ENCODE data around the gene CUL9.
"Not testable (repeated sequence)": the region's sequence is repeated elsewhere in the genome, so short reads cannot be mapped to it uniquely, and the experiment has no call there.

The CUL9 gene

GRCh38 chr6:43181942-43182860 is at the start of gene CUL9:
Gene CUL9 (plus strand): TSS chr6:43182196. CDS start chr6:43184311, 2,115 bp downstream.
- H3K9me3 ChIP-seq (ENCODE audit: control insufficient read depth, low read length): no peaks in the 10 kb centered on the region
- no peaks in the 10 kb centered on the region for H3K27me3 ChIP-seq (replicated peaks; ENCODE audit: control insufficient read depth, insufficient read depth, low read length)
- H3K4me3 ChIP-seq (ENCODE audit: low read length): peak within 1 kb of the TSS; percentile 93
- H3K9ac ChIP-seq (ENCODE audit: low read length): peak within 1 kb of the TSS; percentile 90
- H3K36me3 ChIP-seq (ENCODE audit: control insufficient read depth, insufficient read depth, low read length, severe bottlenecking): peaks cover 36% of the 10 kb centered on the region
- peaks cover 18% of the 10 kb centered on the region for H3K4me1 ChIP-seq (ENCODE audit: control insufficient read depth, insufficient read depth, low read length)
- peak; percentile 90 for DNase-seq (ENCODE audit: low read depth)

GRCh38 chr6:43138267-43138666 is 43.7 kb upstream of the CUL9 start:
- no peaks in the 10 kb centered on the region for H3K27me3 ChIP-seq (replicated peaks; ENCODE audit: control insufficient read depth, insufficient read depth, low read length)

GRCh38 chr6:43139973-43140372 is 42.0 kb upstream of the CUL9 start:
- not testable (repeated sequence) for H3K9me3 ChIP-seq (ENCODE audit: control insufficient read depth, low read length); H3K4me3 ChIP-seq (ENCODE audit: low read length); H3K27me3 ChIP-seq (replicated peaks; ENCODE audit: control insufficient read depth, insufficient read depth, low read length); DNase-seq (ENCODE audit: low read depth); H3K36me3 ChIP-seq (ENCODE audit: control insufficient read depth, insufficient read depth, low read length, severe bottlenecking); H3K9ac ChIP-seq (ENCODE audit: low read length)
- H3K4me1 ChIP-seq (ENCODE audit: control insufficient read depth, insufficient read depth, low read length): peaks cover 11% of the 10 kb centered on the region

More at GRCh38 chr6:43138267-43138666, 43.7 kb upstream of the CUL9 start:
- no peak overlapping the region for H3K4me3 ChIP-seq (ENCODE audit: low read length)
- peaks cover 4% of the 10 kb centered on the region for H3K4me1 ChIP-seq (ENCODE audit: control insufficient read depth, insufficient read depth, low read length)
- no peak overlapping the region for H3K9ac ChIP-seq (ENCODE audit: low read length)
- DNase-seq (ENCODE audit: low read depth): no peak
- no peaks in the 10 kb centered on the region for H3K36me3 ChIP-seq (ENCODE audit: control insufficient read depth, insufficient read depth, low read length, severe bottlenecking)
- no peaks in the 10 kb centered on the region for H3K9me3 ChIP-seq (ENCODE audit: control insufficient read depth, low read length)

GRCh38 chr6:43141644-43142043 is 40.4 kb upstream of the CUL9 start:
- no peak overlapping the region for H3K4me3 ChIP-seq (ENCODE audit: low read length)
- no peak for DNase-seq (ENCODE audit: low read depth)
- H3K9ac ChIP-seq (ENCODE audit: low read length): no peak overlapping the region
- H3K9me3 ChIP-seq (ENCODE audit: control insufficient read depth, low read length): no peaks in the 10 kb centered on the region
- H3K36me3 ChIP-seq (ENCODE audit: control insufficient read depth, insufficient read depth, low read length, severe bottlenecking): no peaks in the 10 kb centered on the region
- peaks cover 11% of the 10 kb centered on the region for H3K4me1 ChIP-seq (ENCODE audit: control insufficient read depth, insufficient read depth, low read length)
- H3K27me3 ChIP-seq (replicated peaks; ENCODE audit: control insufficient read depth, insufficient read depth, low read length): no peaks in the 10 kb centered on the region

GRCh38 chr6:43142101-43142500 is 39.9 kb upstream of the CUL9 start:
- DNase-seq (ENCODE audit: low read depth): no peak
- Histone ChIP-seq H3K9me3 (ENCODE audit: control insufficient read depth, low read length) (no peaks in the 10 kb centered on the region), H3K4me1 (ENCODE audit: control insufficient read depth, insufficient read depth, low read length) (peaks cover 14% of the 10 kb centered on the region), H3K9ac (ENCODE audit: low read length) (no peak overlapping the region), H3K36me3 (ENCODE audit: control insufficient read depth, insufficient read depth, low read length, severe bottlenecking) (no peaks in the 10 kb centered on the region), H3K27me3 (replicated peaks; ENCODE audit: control insufficient read depth, insufficient read depth, low read length) (no peaks in the 10 kb centered on the region), H3K4me3 (ENCODE audit: low read length) (no peak overlapping the region)

GRCh38 chr6:43143235-43144128 is 38.5 kb upstream of the CUL9 start:
- Histone ChIP-seq H3K9ac (ENCODE audit: low read length) (peak overlapping the region; percentile 82), H3K9me3 (ENCODE audit: control insufficient read depth, low read length) (no peaks in the 10 kb centered on the region), H3K27me3 (replicated peaks; ENCODE audit: control insufficient read depth, insufficient read depth, low read length) (no peaks in the 10 kb centered on the region), H3K36me3 (ENCODE audit: control insufficient read depth, insufficient read depth, low read length, severe bottlenecking) (no peaks in the 10 kb centered on the region), H3K4me3 (ENCODE audit: low read length) (peak overlapping the region; percentile 1), H3K4me1 (ENCODE audit: control insufficient read depth, insufficient read depth, low read length) (peaks cover 19% of the 10 kb centered on the region)
- DNase-seq (ENCODE audit: low read depth): peak; percentile 98

- no peak overlapping the region for H3K9ac ChIP-seq (ENCODE audit: low read length)
- DNase-seq (ENCODE audit: low read depth): no peak
- H3K4me1 ChIP-seq (ENCODE audit: control insufficient read depth, insufficient read depth, low read length): peaks cover 27% of the 10 kb centered on the region
- no peaks in the 10 kb centered on the region for H3K27me3 ChIP-seq (replicated peaks; ENCODE audit: control insufficient read depth, insufficient read depth, low read length)
- H3K9me3 ChIP-seq (ENCODE audit: control insufficient read depth, low read length): no peaks in the 10 kb centered on the region
- no peak overlapping the region for H3K4me3 ChIP-seq (ENCODE audit: low read length)
- H3K36me3 ChIP-seq (ENCODE audit: control insufficient read depth, insufficient read depth, low read length, severe bottlenecking): no peaks in the 10 kb centered on the region
Measured at GRCh38 chr6:43144879-43145278, 37.1 kb upstream of the CUL9 start.

- Histone ChIP-seq H3K36me3 (ENCODE audit: control insufficient read depth, insufficient read depth, low read length, severe bottlenecking) (no peaks in the 10 kb centered on the region), H3K4me3 (ENCODE audit: low read length) (no peak overlapping the region)
Measured at GRCh38 chr6:43146261-43146660, 35.7 kb upstream of the CUL9 start.

GRCh38 chr6:43146709-43147688 is 35.0 kb upstream of the CUL9 start:
- Histone ChIP-seq H3K27me3 (replicated peaks; ENCODE audit: control insufficient read depth, insufficient read depth, low read length) (no peaks in the 10 kb centered on the region), H3K36me3 (ENCODE audit: control insufficient read depth, insufficient read depth, low read length, severe bottlenecking) (no peaks in the 10 kb centered on the region), H3K9ac (ENCODE audit: low read length) (no peak overlapping the region), H3K9me3 (ENCODE audit: control insufficient read depth, low read length) (no peaks in the 10 kb centered on the region), H3K4me3 (ENCODE audit: low read length) (no peak overlapping the region), H3K4me1 (ENCODE audit: control insufficient read depth, insufficient read depth, low read length) (peaks cover 28% of the 10 kb centered on the region)
- DNase-seq (ENCODE audit: low read depth): no peak

More at GRCh38 chr6:43146261-43146660, 35.7 kb upstream of the CUL9 start:
- Histone ChIP-seq H3K9ac (ENCODE audit: low read length) (no peak overlapping the region), H3K4me1 (ENCODE audit: control insufficient read depth, insufficient read depth, low read length) (peaks cover 28% of the 10 kb centered on the region), H3K9me3 (ENCODE audit: control insufficient read depth, low read length) (no peaks in the 10 kb centered on the region), H3K27me3 (replicated peaks; ENCODE audit: control insufficient read depth, insufficient read depth, low read length) (no peaks in the 10 kb centered on the region)
- no peak for DNase-seq (ENCODE audit: low read depth)

- DNase-seq (ENCODE audit: low read depth): no peak
- Histone ChIP-seq H3K36me3 (ENCODE audit: control insufficient read depth, insufficient read depth, low read length, severe bottlenecking) (no peaks in the 10 kb centered on the region), H3K9me3 (ENCODE audit: control insufficient read depth, low read length) (no peaks in the 10 kb centered on the region), H3K4me3 (ENCODE audit: low read length) (no peak overlapping the region), H3K9ac (ENCODE audit: low read length) (no peak overlapping the region), H3K27me3 (replicated peaks; ENCODE audit: control insufficient read depth, insufficient read depth, low read length) (no peaks in the 10 kb centered on the region), H3K4me1 (ENCODE audit: control insufficient read depth, insufficient read depth, low read length) (peaks cover 28% of the 10 kb centered on the region)
Measured at GRCh38 chr6:43147691-43148477, 34.1 kb upstream of the CUL9 start.
